ENCODE measurements around the gene TMA7B.

TMA7B gene

GRCh38 chr22:39958009-39958711 is 2.0 kb upstream of the TMA7B start:
- no peak for DNase-seq (ENCODE audit: low read depth in 1 of 2, low spot score in 1 of 2)
- Histone ChIP-seq H3K27ac (replicated peaks) (no peak overlapping the region), H3K4me3 (replicated peaks; ENCODE audit: insufficient read depth, low read length) (no peak overlapping the region), H3K27me3 (ENCODE audit: insufficient read depth, poor library complexity, severe bottlenecking) (no peaks in the 10 kb centered on the region)
- TF ChIP-seq POLR2AphosphoS5 (IDR thresholded peaks at IDR 0.05; ENCODE audit: low read depth) = no peak
- no peak for TF ChIP-seq GABPA (IDR thresholded peaks at IDR 0.05; ENCODE audit: low read depth)
- TF ChIP-seq CTCF (IDR thresholded peaks at IDR 0.05; ENCODE audit: insufficient read depth, low read length) = no peak
- TF ChIP-seq REST (IDR thresholded peaks at IDR 0.05; ENCODE audit: insufficient replicate concordance, low read depth) = no peak
- no peak for TF ChIP-seq SPI1 (IDR thresholded peaks at IDR 0.05; ENCODE audit: borderline replicate concordance, low read depth)

GRCh38 chr22:39958949-39959639 is 1.1 kb upstream of the TMA7B start:
- Histone ChIP-seq H3K27ac (replicated peaks) (no peak overlapping the region), H3K27me3 (ENCODE audit: insufficient read depth, poor library complexity, severe bottlenecking) (no peaks in the 10 kb centered on the region), H3K4me3 (replicated peaks; ENCODE audit: insufficient read depth, low read length) (no peak overlapping the region)
- no peak for DNase-seq (ENCODE audit: low read depth in 1 of 2, low spot score in 1 of 2)
- TF ChIP-seq POLR2AphosphoS5 (IDR thresholded peaks at IDR 0.05; ENCODE audit: low read depth) = no peak
- no peak for TF ChIP-seq REST (IDR thresholded peaks at IDR 0.05; ENCODE audit: insufficient replicate concordance, low read depth)
- no peak for TF ChIP-seq GABPA (IDR thresholded peaks at IDR 0.05; ENCODE audit: low read depth)
- TF ChIP-seq SPI1 (IDR thresholded peaks at IDR 0.05; ENCODE audit: borderline replicate concordance, low read depth) = no peak

GRCh38 chr22:39960791-39961746 is 872 bp downstream of the TMA7B start:
- Histone ChIP-seq H3K4me3 (replicated peaks; ENCODE audit: insufficient read depth, low read length) (no peak overlapping the region), H3K27me3 (ENCODE audit: insufficient read depth, poor library complexity, severe bottlenecking) (no peaks in the 10 kb centered on the region), H3K27ac (replicated peaks) (peak overlapping the region; percentile 54)
- no peak for TF ChIP-seq GABPA (IDR thresholded peaks at IDR 0.05; ENCODE audit: low read depth)
- TF ChIP-seq CTCF (IDR thresholded peaks at IDR 0.05; ENCODE audit: insufficient read depth, low read length) = no peak
- no peak for TF ChIP-seq REST (IDR thresholded peaks at IDR 0.05; ENCODE audit: insufficient replicate concordance, low read depth)
- TF ChIP-seq SPI1 (IDR thresholded peaks at IDR 0.05; ENCODE audit: borderline replicate concordance, low read depth) = 0 out of 2 replicates have a peak, but pooled peaks have one; percentile 2
- peak; percentile 80 for TF ChIP-seq POLR2AphosphoS5 (IDR thresholded peaks at IDR 0.05; ENCODE audit: low read depth)
- DNase-seq (ENCODE audit: low read depth in 1 of 2, low spot score in 1 of 2) = peak; percentile 73 to 91

Measured in HL-60 (cell line).